Stimulated activated CD4-positive, alpha-beta T cell treated with anti-CD3 and anti-CD28 coated beads, Interleukin-12 subunit alpha, Interleukin-12 subunit beta, amount 100 ng/mL, for 24 hours (primary cell): Measurements from ENCODE around the gene SLC16A5.

ENCODE experiments used
- DNase-seq, 2 experiments: peaks; one replicate each; pipeline ENCODE4 v3.0.0-alpha.2; 2020; ENCODE audit warnings: low read depth in 2 of 2

The SLC16A5 gene

GRCh38 chr17:75086496-75087181 is 1.1 kb upstream of the SLC16A5 start:
- no peak for DNase-seq

- DNase-seq: no peak
Observed at GRCh38 chr17:75087182-75087557, 584 bp upstream of the SLC16A5 start.

GRCh38 chr17:75088465-75089417 is 987 bp downstream of the SLC16A5 start:
- no peak for DNase-seq

GRCh38 chr17:75090871-75091854 is 3.4 kb downstream of the SLC16A5 start:
- no peak for DNase-seq

GRCh38 chr17:75091855-75092327 is 4.1 kb downstream of the SLC16A5 start:
- DNase-seq: no peak

- no peak for DNase-seq
Observed at GRCh38 chr17:75093548-75094158, 5.9 kb downstream of the SLC16A5 start.

- no peak for DNase-seq
Observed at GRCh38 chr17:75094871-75095399, 7.2 kb downstream of the SLC16A5 start.

GRCh38 chr17:75096082-75096625 is 8.4 kb downstream of the SLC16A5 start:
- no peak for DNase-seq

- no peak for DNase-seq
Observed at GRCh38 chr17:75097865-75098264, 10.1 kb downstream of the SLC16A5 start.

GRCh38 chr17:75098861-75099260 is 11.1 kb downstream of the SLC16A5 start:
- no peak for DNase-seq

GRCh38 chr17:75099881-75100595 is 12.3 kb downstream of the SLC16A5 start:
- DNase-seq: no peak

- no peak for DNase-seq
Observed at GRCh38 chr17:75102385-75102821, 14.6 kb downstream of the SLC16A5 start.

- no peak for DNase-seq
Observed at GRCh38 chr17:75103601-75104554, 16.1 kb downstream of the SLC16A5 start.

GRCh38 chr17:75105126-75106080 is 17.6 kb downstream of the SLC16A5 start:
- no peak for DNase-seq

GRCh38 chr17:75108193-75108592 is 20.4 kb downstream of the SLC16A5 start:
- DNase-seq: no peak

GRCh38 chr17:75109046-75109406 is 21.3 kb downstream of the SLC16A5 start:
- no peak for DNase-seq

GRCh38 chr17:75109407-75110233 is 21.9 kb downstream of the SLC16A5 start, which contains the start of gene ARMC7:
Gene ARMC7 (plus strand): TSS chr17:75109969. CDS start chr17:75110289, 320 bp downstream.
- peak; percentile 87 to 92 for DNase-seq
